Ovary (tissue), 9 donors: Measurements from ENCODE around the gene CERS4. TPM values are rescaled to one million over a fixed set of nuclear protein-coding genes. Genes with fewer than 3 reads are reported as not detected.

Source experiments
- DNase-seq, 5 donors: peaks; one replicate each; pipeline ENCODE4 v3.0.0-alpha.2; 2019 to 2020
- H3K27ac ChIP-seq, 2 donors: fragments of 200-600 bp; one replicate each; pipeline versions ENCODE4 v1.5.1 to v1.8.0; 2019 to 2022
- H3K27me3 ChIP-seq: fragments of 200-600 bp; one replicate; pipeline ENCODE4 v1.8.0; 2022
- H3K36me3 ChIP-seq: fragments of 200-600 bp; sonication (generic); one replicate; pipeline ENCODE4 v1.5.1; 2019
- H3K4me1 ChIP-seq: one replicate; pipeline ENCODE4 v1.8.1; 2013; ENCODE audit warnings: mild to moderate bottlenecking, moderate library complexity; ENCODE audit not compliant: insufficient read depth
- H3K4me3 ChIP-seq: fragments of 200-600 bp; sonication (generic); one replicate; pipeline ENCODE4 v1.5.1; 2017
- H3K9me3 ChIP-seq, 2 donors: fragments of 200-600 bp in 1 of 2; sonication (generic) in 1 of 2; one replicate each; pipeline versions ENCODE4 v1.5.1 to v1.8.1; 2013 to 2019; ENCODE audit warnings: mild to moderate bottlenecking in 1 of 2, moderate library complexity in 1 of 2
- EP300 ChIP-seq: sonication (generic); formaldehyde crosslinking; IDR thresholded peaks from one replicate; pipeline ENCODE4 v1.6.1; 2017; ENCODE audit warnings: antibody characterized with exemption
- POLR2A ChIP-seq: fragments of 450-650 bp; IDR thresholded peaks from one replicate; pipeline ENCODE4 v1.6.1; 2017; ENCODE audit warnings: antibody characterized with exemption, mild to moderate bottlenecking, moderate library complexity
- WGBS, 3 donors: extraction: QIAGEN DNeasy Blood & Tissue Kit in 1 of 3; methylation state at CpG; one replicate each; pipeline versions ENCODE4 v1.1.5 to v1.1.7; 2013 to 2017; 5-methylcytosine and 5-hydroxymethylcytosine counted together
- intact Hi-C, 4 donors: fragments of 100-400 bp; cut with DNase I; formaldehyde crosslinking; loops; one replicate each; pipeline versions ENCODE4 v1.11.0 to v1.15.1; 2022 to 2023
- polyA plus RNA-seq, 2 donors: library from polyadenylated mRNA; stranded (reverse); fragments of 200-250 nt in 1 of 2; fragments of 350-450 nt in 1 of 2; fragmentation: Illumina TruSeq in 1 of 2; extraction: RNeasy Lipid Tissue Mini Kit (QIAGEN cat#74804) in 1 of 2; gene quantifications; one replicate each; pipeline ENCODE4 v1.2.3, GENCODE V29; 2013 to 2014
- total RNA-seq, 7 donors: library from RNA; depleted of rRNA in 2 of 7; stranded (reverse); fragments of >200 nt in 2 of 7; fragmentation: NEBNext Ultra II Directional in 3 of 7; extraction: Animal tissue kit (Norgen Biotek cat#: 25700) in 3 of 7; gene quantifications; one replicate each; pipeline versions ENCODE4 v1.1.0 to v1.2.4, GENCODE V29; 2016 to 2023
- TF ChIP-seq, protein P1 (sequence below), 3 donors: fragments of 450-650 bp in 2 of 3; fragments of 200-600 bp in 1 of 3; IDR thresholded peaks; one replicate each; pipeline versions ENCODE4 v1.5.1 to v1.8.0; 2016 to 2022; ENCODE audit warnings: antibody characterized with exemption in 3 of 3, mild to moderate bottlenecking in 1 of 3
- donor health status: DM: no; HTN: no; CAD: no; lungs with moderate emphysema.
- donor health status: DM: no; HTN: no; CAD: no.
- donor health status: Bipolar disorder and iron deficiency.
- donor health status: DM: yes; HTN: yes; CAD: no.
- donor health status: DM: no; HTN: no; CAD: no.
- donor health status: DM: yes; HTN: yes; CAD: no.

The CERS4 gene
- total and polyA plus RNA-seq, 9 donors = 20.1 to 61.6 (median 42.5) TPM

DNA sequence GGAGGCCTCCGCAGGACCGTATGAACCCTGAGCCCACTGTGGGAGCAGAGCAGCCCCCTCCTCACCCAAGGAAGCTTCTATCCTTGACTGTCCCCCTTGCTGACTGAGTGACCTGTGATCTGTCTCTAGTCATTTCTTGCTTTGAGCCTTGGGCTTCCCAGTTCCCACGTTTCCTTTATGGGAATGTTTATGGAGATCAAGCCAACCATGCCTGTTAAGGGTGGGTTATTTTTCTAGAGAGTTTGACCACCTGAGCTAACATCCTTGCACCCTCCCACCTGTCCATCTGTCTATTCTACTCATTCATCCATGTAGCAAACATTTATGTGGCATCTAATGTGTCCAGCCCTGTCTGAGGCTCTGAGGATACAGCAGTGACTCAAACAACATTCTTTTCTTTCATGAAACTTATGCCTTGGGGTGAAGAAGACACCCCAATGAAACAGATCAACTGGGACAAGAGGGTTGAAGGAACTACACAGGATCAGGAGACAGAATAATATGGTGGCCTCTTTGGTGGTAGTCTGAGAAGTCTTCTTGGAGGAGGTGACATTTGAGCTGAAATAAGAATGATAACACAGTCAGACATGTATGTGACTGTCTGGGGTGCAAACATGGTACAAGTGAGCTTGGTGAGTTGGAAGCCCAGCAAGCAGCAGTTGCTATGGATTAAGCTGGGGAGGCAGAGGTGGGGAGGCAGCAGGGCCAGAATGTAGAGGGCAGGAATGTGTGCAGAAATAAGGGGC lies 30.5 kb downstream of the CERS4 start:
- Histone ChIP-seq H3K9me3 (no peaks in the 10 kb centered on the region), H3K36me3 (no peaks in the 10 kb centered on the region), H3K4me1 (peaks cover 11% of the 10 kb centered on the region), H3K27me3 (no peaks in the 10 kb centered on the region), H3K27ac (peak overlapping the region in 1 of 2 donors; percentile 31), H3K4me3 (no peak overlapping the region)
- DNase-seq = no peak
- WGBS, 3 donors = 77 to 84% (median 79%) methylated on average over 3 of the region's 3 CpGs
- TF ChIP-seq, protein P1, sequence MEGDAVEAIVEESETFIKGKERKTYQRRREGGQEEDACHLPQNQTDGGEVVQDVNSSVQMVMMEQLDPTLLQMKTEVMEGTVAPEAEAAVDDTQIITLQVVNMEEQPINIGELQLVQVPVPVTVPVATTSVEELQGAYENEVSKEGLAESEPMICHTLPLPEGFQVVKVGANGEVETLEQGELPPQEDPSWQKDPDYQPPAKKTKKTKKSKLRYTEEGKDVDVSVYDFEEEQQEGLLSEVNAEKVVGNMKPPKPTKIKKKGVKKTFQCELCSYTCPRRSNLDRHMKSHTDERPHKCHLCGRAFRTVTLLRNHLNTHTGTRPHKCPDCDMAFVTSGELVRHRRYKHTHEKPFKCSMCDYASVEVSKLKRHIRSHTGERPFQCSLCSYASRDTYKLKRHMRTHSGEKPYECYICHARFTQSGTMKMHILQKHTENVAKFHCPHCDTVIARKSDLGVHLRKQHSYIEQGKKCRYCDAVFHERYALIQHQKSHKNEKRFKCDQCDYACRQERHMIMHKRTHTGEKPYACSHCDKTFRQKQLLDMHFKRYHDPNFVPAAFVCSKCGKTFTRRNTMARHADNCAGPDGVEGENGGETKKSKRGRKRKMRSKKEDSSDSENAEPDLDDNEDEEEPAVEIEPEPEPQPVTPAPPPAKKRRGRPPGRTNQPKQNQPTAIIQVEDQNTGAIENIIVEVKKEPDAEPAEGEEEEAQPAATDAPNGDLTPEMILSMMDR (IDR thresholded peaks at IDR 0.05) = no peak
- TF ChIP-seq POLR2A (no peak), EP300 (no peak)
- intact Hi-C loops = no loop called here

DNA sequence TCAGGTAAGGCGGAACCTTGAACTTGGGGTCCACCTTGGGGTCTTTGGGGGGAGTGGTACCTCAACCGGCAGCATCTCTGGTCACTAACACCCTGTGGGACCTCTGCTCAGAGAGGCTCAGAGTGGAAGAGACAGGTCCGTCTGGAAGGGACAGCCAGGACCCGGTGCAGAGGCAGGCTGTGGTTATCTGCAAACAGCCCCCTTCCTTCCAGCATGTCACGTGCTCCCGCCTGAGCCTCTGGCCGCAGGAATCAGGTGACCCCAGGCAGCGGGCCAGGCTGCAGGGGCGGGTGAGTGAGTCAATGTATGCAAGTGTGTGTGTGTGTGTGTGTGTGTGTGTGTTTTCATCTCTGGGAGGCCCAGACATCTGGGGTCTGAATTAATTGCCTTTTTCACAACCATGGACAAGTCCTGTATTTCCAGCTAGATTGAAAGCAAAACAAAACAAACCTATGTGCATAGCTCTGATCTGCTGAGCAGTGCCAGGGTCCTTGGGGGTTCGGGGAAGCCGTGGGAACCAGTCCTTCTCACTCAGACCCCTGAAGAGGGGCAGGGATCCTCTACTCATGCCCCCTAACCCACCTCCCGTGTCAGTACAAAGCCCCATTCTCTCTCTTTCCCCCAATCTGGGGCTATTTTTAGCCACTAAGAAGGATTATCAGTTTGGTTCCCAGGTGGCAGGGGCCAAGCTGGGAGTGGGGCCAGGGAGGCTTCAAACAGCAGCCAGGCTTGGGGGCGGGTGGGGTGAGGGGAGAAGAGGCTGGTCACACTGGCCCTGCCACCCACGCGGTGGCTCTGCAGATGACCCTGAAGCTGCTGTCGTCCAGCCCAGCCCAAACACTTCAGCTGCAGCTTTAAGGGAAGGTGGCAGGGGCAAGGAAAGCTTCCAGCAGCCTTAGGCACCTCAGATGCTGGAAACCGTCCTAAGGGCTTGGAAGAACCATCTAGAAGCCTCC lies 31.4 kb downstream of the CERS4 start:
- intact Hi-C loops = no loop called here

DNA sequence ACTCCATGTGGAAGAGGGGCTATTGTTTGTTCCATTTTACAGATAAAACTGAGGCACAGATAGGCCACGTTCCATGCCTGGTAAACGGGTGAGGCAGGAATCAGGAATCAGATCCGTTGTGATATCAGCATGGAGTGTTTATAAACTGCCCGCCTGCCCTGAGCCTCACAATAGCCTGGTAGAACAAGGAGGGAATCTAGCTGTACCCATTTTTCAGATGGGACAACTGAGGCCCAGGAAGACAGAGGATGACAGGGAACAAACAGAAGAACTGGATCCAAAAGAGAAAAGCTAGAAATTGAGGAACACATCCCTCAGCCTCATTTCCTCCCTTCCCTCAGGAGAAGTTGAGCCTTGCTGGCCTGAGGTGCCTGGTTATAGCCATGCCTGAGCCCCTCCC lies 32.5 kb downstream of the CERS4 start:
- Histone ChIP-seq H3K9me3 (no peaks in the 10 kb centered on the region), H3K27me3 (no peaks in the 10 kb centered on the region), H3K4me1 (peaks cover 11% of the 10 kb centered on the region), H3K27ac (peak overlapping the region in 1 of 2 donors; percentile 46), H3K4me3 (no peak overlapping the region), H3K36me3 (no peaks in the 10 kb centered on the region)
- intact Hi-C loops = no loop called here
- TF ChIP-seq POLR2A = no peak
- TF ChIP-seq, protein P1 (IDR thresholded peaks at IDR 0.05) = no peak
- TF ChIP-seq EP300 = no peak
- no peak for DNase-seq
- WGBS, 3 donors = 68 to 86% (median 80%) methylated on average over 4 of the region's 4 CpGs

More for the DNA sequence above, 31.4 kb downstream of the CERS4 start:
- Histone ChIP-seq H3K4me1 (peaks cover 11% of the 10 kb centered on the region), H3K36me3 (no peaks in the 10 kb centered on the region), H3K27me3 (no peaks in the 10 kb centered on the region), H3K27ac (peak overlapping the region in 1 of 2 donors; percentile 46), H3K9me3 (no peaks in the 10 kb centered on the region), H3K4me3 (no peak overlapping the region)
- TF ChIP-seq POLR2A (no peak), EP300 (no peak)
- TF ChIP-seq, protein P1 (IDR thresholded peaks at IDR 0.05) = no peak
- 5 to 11% (median 5%) methylated on average over 17 of the region's 17 CpGs for WGBS, 3 donors
- DNase-seq = peak; percentile 91 to 97 (median 94)

DNA sequence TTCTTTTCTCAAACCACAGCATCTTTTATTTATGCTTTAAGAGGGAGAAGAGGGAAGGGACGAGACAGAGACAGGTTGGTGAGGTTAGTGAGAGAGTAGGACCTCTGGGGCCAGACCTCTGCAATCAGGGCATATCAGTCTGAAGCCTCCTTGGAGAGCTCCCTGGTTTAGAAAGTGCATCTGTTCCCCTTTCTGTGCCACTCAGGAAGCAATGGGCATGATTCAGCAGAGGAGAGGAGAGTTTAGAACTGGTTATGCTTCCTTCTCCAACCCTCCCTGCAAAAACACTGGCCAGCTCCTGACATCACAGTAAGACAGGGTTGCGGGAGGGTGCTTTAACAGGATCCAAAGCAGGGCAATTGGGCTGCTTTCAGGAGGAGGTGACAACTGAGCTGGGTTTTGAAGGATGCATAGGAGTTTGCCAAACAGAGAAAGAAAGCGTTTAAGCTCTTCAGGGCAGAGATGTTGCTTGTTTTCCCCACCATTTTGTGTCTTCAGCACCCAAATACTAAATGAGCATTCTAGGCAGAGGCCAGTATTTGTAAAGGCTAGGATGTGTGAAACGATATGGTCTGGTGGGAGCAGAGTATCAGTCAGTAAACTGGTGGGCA lies 33.1 kb downstream of the CERS4 start:
- WGBS, 3 donors = 91 to 96% (median 93%) methylated on average over 4 of the region's 4 CpGs
- intact Hi-C loops = no loop called here
- H3K9me3 ChIP-seq = no peaks in the 10 kb centered on the region
- H3K27me3 ChIP-seq = no peaks in the 10 kb centered on the region
- DNase-seq = no peak
- H3K36me3 ChIP-seq = no peaks in the 10 kb centered on the region
- no peak overlapping the region for H3K27ac ChIP-seq
- H3K4me1 ChIP-seq = peaks cover 11% of the 10 kb centered on the region
- no peak overlapping the region for H3K4me3 ChIP-seq
- TF ChIP-seq, protein P1 (IDR thresholded peaks at IDR 0.05) = no peak
- TF ChIP-seq EP300 (no peak), POLR2A (no peak)
